SU-DHL-6 (cell line): ENCODE results near the gene MCOLN3.

ENCODE experiments used
- H2AFZ ChIP-seq: fragments of 200-600 bp; sonication (generic); 2 replicates; pipeline ENCODE4 v1.6.1; 2014; ENCODE audit warnings: low read depth, mild to moderate bottlenecking, moderate library complexity, mixed read lengths, antibody characterized with exemption, low read length; ENCODE audit not compliant: severe bottlenecking
- H3F3A ChIP-seq: fragments of 200-600 bp; shearing (Covaris generic); 2 replicates; pipeline ENCODE4 v1.6.0; 2016; ENCODE audit warnings: antibody characterized with exemption, mild to moderate bottlenecking; ENCODE audit not compliant: insufficient read depth
- H3K27ac ChIP-seq: fragments of 200-600 bp; sonication (generic); 2 replicates; pipeline ENCODE4 v1.5.1; 2016; ENCODE audit warnings: low read depth, mild to moderate bottlenecking, low read length, moderate library complexity, mixed read lengths
- H3K27me3 ChIP-seq: fragments of 200-600 bp; sonication (generic), shearing (Covaris generic); 2 replicates; pipeline ENCODE4 v1.6.0; 2014; ENCODE audit warnings: mild to moderate bottlenecking, low read length
- H3K36me3 ChIP-seq: fragments of 200-600 bp; sonication (generic); 2 replicates; pipeline ENCODE4 v1.6.1; 2014; ENCODE audit warnings: mild to moderate bottlenecking, low read length, mixed read lengths
- H3K4me2 ChIP-seq: fragments of 300-600, 200-600 bp; shearing (Covaris generic), sonication (generic); 2 replicates; pipeline ENCODE4 v1.6.0; 2014; ENCODE audit warnings: low read length, low read depth, mild to moderate bottlenecking; ENCODE audit not compliant: poor library complexity, severe bottlenecking
- H3K4me3 ChIP-seq: fragments of 200-600 bp; sonication (generic); 2 replicates; pipeline ENCODE4 v1.5.1; 2014; ENCODE audit warnings: antibody characterized with exemption, low read length, mild to moderate bottlenecking, mixed read lengths; ENCODE audit not compliant: insufficient read depth, poor library complexity, severe bottlenecking
- H3K79me2 ChIP-seq: fragments of 200-600 bp; sonication (generic); 2 replicates; pipeline ENCODE4 v1.6.1; 2014; ENCODE audit warnings: mild to moderate bottlenecking, low read length, moderate library complexity; ENCODE audit not compliant: insufficient read depth
- H3K9ac ChIP-seq: fragments of 200-600 bp; sonication (generic); 2 replicates; pipeline ENCODE4 v1.7.0; 2014; ENCODE audit warnings: mild to moderate bottlenecking, low read length
- H3K9me2 ChIP-seq: fragments of 200-600 bp; sonication (generic); replicated peaks from 2 replicates; pipeline ENCODE4 v1.6.1; 2014; ENCODE audit warnings: low read length; ENCODE audit not compliant: insufficient read depth
- H3K9me3 ChIP-seq: fragments of 200-600 bp; sonication (generic); 2 replicates; pipeline ENCODE4 v1.6.1; 2014; ENCODE audit warnings: low read length, mixed read lengths; ENCODE audit not compliant: insufficient read depth
- H4K20me1 ChIP-seq: fragments of 200-600 bp; sonication (generic); 2 replicates; pipeline ENCODE4 v1.6.1; 2014; ENCODE audit warnings: low read depth, mild to moderate bottlenecking, antibody characterized with exemption, low read length, moderate library complexity, mixed read lengths
- EZH2phosphoT487 ChIP-seq: fragments of 200-600 bp; sonication (generic), shearing (Covaris generic); conservative IDR thresholded peaks from 2 replicates; pipeline ENCODE4 v1.6.1; 2018; ENCODE audit warnings: mild to moderate bottlenecking, antibody characterized with exemption, low read length, moderate library complexity, mixed read lengths
- TF ChIP-seq, protein P1 (sequence below): fragments of 200-600 bp; sonication (generic); IDR thresholded peaks from one replicate; pipeline ENCODE4 v1.5.1; 2017; ENCODE audit warnings: antibody characterized with exemption, mild to moderate bottlenecking, low read length, moderate library complexity; ENCODE audit not compliant: insufficient read depth, poor library complexity, severe bottlenecking

The MCOLN3 gene

DNA sequence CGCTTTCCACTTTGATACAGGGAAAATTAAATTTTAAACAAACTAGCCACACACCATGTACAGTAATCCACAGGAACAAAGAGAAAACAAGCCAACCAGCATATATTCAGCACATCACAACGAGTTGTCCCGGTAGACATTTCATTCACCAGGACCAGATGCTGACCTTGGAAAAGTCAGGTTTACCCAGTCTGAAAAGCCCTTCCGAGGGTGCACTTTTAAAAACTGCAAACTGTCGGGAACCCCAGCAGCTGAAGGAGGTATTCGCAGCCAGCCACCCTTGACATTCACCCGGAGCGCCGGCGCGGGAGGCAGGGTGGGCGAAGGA lies 1.2 kb downstream of the MCOLN3 start:
- H3K9me2 ChIP-seq, result no peaks in the 10 kb centered on the region
- no peaks in the 10 kb centered on the region for H3K9me3 ChIP-seq
- no peaks in the 10 kb centered on the region for H3F3A ChIP-seq
- no peak overlapping the region for H3K9ac ChIP-seq
- no peaks in the 10 kb centered on the region for H3K36me3 ChIP-seq
- H3K4me2 ChIP-seq, result no peak overlapping the region
- no peak overlapping the region for H3K27ac ChIP-seq
- TF ChIP-seq EZH2phosphoT487, result no peak
- TF ChIP-seq, protein P1, sequence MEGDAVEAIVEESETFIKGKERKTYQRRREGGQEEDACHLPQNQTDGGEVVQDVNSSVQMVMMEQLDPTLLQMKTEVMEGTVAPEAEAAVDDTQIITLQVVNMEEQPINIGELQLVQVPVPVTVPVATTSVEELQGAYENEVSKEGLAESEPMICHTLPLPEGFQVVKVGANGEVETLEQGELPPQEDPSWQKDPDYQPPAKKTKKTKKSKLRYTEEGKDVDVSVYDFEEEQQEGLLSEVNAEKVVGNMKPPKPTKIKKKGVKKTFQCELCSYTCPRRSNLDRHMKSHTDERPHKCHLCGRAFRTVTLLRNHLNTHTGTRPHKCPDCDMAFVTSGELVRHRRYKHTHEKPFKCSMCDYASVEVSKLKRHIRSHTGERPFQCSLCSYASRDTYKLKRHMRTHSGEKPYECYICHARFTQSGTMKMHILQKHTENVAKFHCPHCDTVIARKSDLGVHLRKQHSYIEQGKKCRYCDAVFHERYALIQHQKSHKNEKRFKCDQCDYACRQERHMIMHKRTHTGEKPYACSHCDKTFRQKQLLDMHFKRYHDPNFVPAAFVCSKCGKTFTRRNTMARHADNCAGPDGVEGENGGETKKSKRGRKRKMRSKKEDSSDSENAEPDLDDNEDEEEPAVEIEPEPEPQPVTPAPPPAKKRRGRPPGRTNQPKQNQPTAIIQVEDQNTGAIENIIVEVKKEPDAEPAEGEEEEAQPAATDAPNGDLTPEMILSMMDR, result no peak
- H3K27me3 ChIP-seq, result no peaks in the 10 kb centered on the region
- H2AFZ ChIP-seq, result no peak overlapping the region
- H3K4me3 ChIP-seq, result no peak overlapping the region
- no peaks in the 10 kb centered on the region for H4K20me1 ChIP-seq
- H3K79me2 ChIP-seq, result no peaks in the 10 kb centered on the region

DNA sequence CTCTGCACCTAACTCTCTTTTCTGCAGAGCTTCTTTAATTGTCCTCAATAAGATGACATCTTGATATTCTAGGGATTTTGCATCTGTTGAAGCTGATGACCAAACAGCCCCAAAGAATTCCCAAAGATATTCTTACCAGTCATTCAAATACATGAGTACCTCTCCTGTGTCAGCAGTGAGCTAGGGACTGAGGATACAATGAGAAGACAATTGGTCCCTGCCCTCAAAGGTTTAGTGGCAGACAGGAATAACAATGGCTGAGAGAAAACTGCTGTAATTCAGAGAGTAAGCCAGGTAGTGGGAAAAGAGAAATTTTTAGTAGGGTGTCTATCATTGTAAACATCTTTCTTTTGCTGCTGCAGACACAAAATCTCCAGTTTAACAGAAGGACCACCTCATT lies 5.9 kb downstream of the MCOLN3 start:
- Histone ChIP-seq H4K20me1 (no peaks in the 10 kb centered on the region), H3K9me2 (no peaks in the 10 kb centered on the region), H3K27ac (no peak overlapping the region), H3K36me3 (no peaks in the 10 kb centered on the region), H3K4me3 (no peak overlapping the region), H3K27me3 (no peaks in the 10 kb centered on the region), H3K4me2 (no peak overlapping the region), H3K9me3 (no peaks in the 10 kb centered on the region), H3K9ac (no peak overlapping the region), H3F3A (no peaks in the 10 kb centered on the region), H3K79me2 (no peaks in the 10 kb centered on the region), H2AFZ (no peak overlapping the region)
- no peak for TF ChIP-seq EZH2phosphoT487
- TF ChIP-seq, protein P1, result no peak

DNA sequence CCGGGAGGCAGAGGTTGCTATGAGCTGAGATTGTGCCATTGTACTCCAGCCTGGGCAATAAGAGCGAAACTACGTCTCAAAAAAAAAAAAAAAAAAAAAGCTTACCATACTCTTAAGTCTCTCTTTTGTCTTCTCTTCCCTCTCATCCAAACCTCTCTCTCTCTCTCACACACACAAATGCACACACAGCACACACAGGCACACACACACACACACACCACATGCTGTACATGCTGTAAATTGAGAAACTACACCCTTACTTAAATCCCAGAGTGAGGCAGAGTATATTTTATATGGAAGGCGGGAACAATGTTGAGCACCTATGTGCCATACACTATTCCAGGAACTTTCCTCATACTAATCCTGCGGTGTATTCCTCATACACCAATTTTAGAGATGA lies 6.5 kb downstream of the MCOLN3 start:
- no peaks in the 10 kb centered on the region for H3K79me2 ChIP-seq
- H3K9me2 ChIP-seq, result no peaks in the 10 kb centered on the region
- no peak overlapping the region for H2AFZ ChIP-seq
- no peaks in the 10 kb centered on the region for H3K27me3 ChIP-seq
- H3F3A ChIP-seq, result no peaks in the 10 kb centered on the region
- no peak overlapping the region for H3K27ac ChIP-seq
- H4K20me1 ChIP-seq, result no peaks in the 10 kb centered on the region
- no peaks in the 10 kb centered on the region for H3K9me3 ChIP-seq
- no peak overlapping the region for H3K4me3 ChIP-seq
- no peaks in the 10 kb centered on the region for H3K36me3 ChIP-seq
- no peak overlapping the region for H3K4me2 ChIP-seq
- no peak for TF ChIP-seq EZH2phosphoT487
- TF ChIP-seq, protein P1, result no peak
- no peak overlapping the region for H3K9ac ChIP-seq

- no peak overlapping the region for H3K27ac ChIP-seq
- no peak overlapping the region for H3K4me3 ChIP-seq
- no peaks in the 10 kb centered on the region for H3K9me2 ChIP-seq
- H3K79me2 ChIP-seq, result no peaks in the 10 kb centered on the region
- H3K9me3 ChIP-seq, result no peaks in the 10 kb centered on the region
- no peak overlapping the region for H2AFZ ChIP-seq
- H3K27me3 ChIP-seq, result no peaks in the 10 kb centered on the region
- no peaks in the 10 kb centered on the region for H3K36me3 ChIP-seq
- H4K20me1 ChIP-seq, result no peaks in the 10 kb centered on the region
- no peaks in the 10 kb centered on the region for H3F3A ChIP-seq
- no peak for TF ChIP-seq EZH2phosphoT487
- TF ChIP-seq, protein P1, result no peak
- H3K9ac ChIP-seq, result no peak overlapping the region
- H3K4me2 ChIP-seq, result no peak overlapping the region
Observed at GRCh38 chr1:85033221-85033620, 15.1 kb downstream of the MCOLN3 start.
